HTERT RPE-1 (cell line): ENCODE data around the gene NFATC2.

Experiments
- in situ Hi-C: fragments of 300-500 bp; cut with MboI; formaldehyde crosslinking; loops from 4 replicates; pipeline ENCODE4 v1.14.3; 2020; ENCODE audit warnings: low sequenced_read_pairs

Gene NFATC2

DNA sequence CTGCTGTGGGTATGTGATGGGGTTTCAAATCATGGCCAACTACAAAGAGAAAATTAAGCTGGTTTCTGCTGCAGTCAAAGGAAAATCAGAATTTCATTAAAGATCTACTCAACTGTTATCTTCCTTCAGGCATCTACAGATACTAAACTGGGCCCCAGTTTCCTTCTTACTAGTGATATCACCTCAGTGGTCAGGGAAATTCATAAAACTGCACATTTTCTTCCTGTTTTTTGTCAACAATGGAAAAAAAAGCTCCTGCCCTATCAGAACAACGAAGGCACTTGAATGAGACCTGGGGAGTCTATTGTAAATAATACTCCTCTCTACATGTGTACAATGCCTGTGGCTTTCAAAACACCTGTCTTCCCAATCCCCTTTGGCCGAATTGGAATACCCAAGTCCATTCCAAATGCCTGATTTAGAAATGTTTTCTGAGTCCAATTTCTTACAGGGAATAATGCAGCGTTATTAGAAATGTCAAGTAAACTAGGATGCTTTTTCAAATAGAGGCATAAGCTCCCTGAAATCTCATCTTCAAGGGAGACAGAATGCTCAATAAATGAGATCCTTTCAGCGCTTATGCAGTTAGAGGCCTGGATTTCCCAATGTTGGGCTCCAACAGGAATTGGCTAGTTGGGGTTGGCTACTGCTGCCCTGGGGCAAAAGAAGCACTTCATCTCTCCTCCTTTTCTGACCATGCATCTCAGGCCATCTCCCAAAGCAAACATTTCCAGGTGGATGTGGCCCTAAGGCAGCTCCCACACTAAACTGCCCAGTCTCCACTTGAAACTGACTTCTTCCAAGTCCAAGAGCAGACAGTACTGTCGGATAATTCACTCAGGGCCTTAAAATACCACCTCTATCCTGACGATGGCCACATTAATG, 143.3 kb downstream of the NFATC2 start:
- in situ Hi-C loops = loop anchor here (25.0 kb wide), 1 partner anchor 188 kb away; no protein-coding TSS in a partner anchor

DNA sequence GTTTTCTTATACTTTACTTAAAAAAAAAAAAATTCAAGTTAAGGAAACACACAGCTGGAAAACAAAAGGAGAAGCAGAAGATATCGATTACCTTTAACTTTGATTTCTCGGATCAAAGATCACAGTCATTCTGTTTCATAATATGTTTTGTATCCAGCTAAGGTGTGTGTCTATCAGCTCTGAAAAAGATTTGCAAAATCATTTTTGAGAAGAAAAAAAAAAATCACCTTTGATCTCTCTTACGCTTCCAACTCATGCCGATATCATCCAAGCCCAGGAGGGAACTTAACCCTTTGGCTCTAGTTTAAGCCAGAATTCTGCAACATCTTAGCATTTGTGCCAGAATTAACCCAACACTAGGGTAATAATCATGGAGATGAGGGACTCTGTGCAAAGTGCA, 144.0 kb downstream of the NFATC2 start:
- in situ Hi-C loops = loop anchor here (25.0 kb wide), 1 partner anchor 189 kb away; no protein-coding TSS in a partner anchor

DNA sequence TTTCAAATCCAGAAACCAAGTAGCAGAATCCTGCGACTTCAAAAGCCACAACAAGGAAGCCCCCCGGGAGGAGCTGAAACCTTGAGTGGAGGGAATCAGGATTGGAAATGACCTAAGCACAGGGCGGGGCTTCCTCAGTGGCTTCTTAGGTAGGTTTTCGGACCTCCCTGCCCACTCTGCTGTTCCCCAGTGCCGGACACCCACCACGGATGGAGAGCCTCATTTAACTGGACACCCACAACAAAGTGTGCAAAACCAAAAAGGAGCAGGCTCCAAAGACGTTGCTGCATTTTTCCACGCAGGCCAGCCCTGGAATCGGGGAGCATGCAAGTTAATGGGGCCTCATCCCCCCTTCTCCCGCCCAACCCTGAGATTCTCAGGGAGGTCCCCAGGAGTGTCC, 144.4 kb downstream of the NFATC2 start:
- in situ Hi-C loops = loop anchor here (25.0 kb wide), 1 partner anchor 189 kb away; no protein-coding TSS in a partner anchor

DNA sequence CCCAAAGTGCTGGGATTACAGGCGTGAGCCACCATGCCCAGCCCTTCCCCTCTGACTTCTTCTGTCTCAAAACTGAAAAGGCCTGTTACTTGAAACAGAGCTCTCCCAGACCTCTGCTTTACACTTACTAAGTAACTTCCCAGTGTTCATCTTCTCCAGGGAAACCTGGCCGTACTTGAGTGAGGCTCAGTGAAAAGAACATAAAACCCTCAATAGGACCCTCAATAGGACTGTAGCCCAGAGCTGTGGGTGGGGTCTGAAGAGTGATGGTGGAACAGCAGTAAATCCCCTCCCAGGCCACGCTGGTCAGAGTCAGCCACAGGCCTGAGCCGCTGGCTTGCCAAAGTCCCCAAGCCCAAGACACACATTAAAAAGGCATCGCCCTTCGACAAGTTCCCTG, 145.4 kb downstream of the NFATC2 start:
- in situ Hi-C loops = loop anchor here (25.0 kb wide), 1 partner anchor 190 kb away; no protein-coding TSS in a partner anchor

DNA sequence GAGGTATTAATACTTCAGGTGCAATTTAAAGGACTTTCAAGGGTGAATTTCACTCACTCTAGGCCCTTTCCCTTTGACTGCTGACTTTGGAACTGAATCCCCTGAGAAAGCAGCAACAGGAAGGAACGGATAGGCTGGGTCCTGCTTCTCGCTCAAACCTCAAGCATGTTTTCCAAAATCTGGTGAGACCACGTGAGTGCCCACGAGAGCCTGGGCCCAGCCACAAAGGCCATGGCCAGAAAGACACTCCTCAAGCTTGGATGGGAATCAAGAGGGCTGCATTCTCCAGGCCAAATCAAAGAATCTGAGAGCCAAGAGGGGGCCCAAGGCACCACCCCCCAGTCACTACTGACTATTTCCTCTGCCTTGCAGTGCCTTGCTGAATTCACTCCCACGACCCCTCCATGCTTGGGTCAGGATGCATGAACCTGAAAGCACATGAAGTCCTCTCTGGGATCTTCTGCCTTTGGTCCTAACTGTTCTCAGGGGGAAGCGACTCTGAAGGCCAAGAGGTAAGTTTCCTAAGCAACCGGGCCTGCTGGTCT, 146.1 kb downstream of the NFATC2 start:
- in situ Hi-C loops = loop anchor here (25.0 kb wide), 1 partner anchor 191 kb away; no protein-coding TSS in a partner anchor

DNA sequence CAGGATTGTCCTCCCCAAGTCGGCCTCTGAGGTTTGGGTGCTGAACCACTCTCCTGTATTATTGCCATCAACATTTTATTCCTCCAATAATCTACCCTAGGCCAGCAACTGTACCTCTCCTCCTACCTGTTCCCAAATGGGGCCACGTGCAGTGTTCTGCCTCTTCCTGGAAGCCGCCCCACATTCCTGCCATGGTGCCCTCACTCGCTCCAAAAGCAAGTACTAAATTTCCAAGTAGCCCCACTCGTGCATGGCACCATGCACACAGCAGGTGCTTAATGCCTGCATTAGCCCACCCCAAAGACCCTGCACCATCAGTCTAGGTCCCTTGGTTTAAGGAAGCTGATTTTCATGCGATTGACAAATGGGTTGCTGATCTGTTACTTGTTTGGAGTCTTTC, 147.8 kb downstream of the NFATC2 start:
- in situ Hi-C loops = loop anchor here (25.0 kb wide), 1 partner anchor 193 kb away; no protein-coding TSS in a partner anchor

DNA sequence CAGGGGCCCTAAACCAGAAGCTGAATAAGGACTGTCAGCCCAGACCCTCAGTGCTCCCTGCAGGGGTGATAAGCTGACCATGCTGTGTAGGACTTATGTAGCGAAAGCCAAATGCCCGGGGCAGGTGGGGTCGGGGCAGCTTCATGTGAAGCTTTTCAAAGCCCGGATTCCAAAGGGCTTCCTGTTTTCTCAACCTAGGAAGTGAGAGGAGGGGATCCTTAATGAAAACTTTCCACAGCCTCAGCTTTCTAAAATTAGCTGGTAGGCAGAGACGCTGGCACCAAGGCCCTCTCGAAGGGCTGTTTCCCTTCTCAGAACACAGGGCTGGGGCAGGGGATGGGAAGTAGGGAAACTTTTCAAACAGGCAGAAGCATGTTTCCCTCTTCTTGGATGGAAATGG, 148.9 kb downstream of the NFATC2 start:
- in situ Hi-C loops = loop anchor here (25.0 kb wide), 1 partner anchor 194 kb away; no protein-coding TSS in a partner anchor

DNA sequence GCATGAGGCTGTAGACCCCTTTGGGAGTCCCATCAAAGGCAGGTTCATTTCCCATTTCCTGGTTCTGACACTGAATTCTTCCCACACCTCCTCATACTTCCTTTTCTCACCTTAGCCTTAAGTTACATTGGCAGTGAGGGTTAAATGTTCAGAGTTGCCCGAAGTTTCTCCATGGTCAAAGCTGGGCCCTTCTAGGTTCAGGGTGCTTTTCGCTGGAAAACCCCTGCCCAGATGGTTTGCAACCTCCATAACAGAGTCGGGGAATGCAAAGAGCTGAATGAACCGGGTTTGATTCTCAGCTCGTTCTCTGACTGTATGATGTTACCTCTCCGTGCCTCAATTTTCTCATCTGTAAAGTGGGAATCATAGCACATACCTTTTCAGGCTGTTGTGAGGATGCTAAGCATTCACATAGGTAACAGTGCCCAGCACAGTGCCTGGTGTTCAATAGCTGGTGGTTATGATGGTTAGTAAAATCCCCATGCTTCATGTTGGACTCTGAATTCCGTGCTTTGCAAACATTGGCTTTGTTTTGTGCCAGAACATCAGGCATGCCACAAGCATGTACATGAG, 149.8 kb downstream of the NFATC2 start:
- in situ Hi-C loops = loop anchor here (25.0 kb wide), 1 partner anchor 195 kb away; no protein-coding TSS in a partner anchor

DNA sequence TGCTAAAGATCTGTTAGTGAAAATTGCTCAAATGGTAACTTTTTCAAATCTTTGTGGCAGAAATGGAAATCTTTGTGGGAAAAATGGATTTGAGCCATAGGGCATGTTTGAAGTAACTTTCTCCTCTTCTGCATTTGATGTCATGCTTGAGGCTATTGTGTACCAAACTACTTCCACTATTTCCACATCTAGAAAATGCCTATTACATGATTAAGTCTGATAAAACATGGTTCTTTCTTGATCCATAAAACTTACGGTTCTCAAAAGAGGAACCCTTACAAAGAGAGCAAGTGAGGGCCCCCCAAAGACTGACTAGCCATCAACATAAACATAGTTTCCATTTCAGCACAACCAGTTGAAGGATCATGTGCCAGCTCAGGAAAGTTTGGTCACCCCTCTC, 150.6 kb downstream of the NFATC2 start:
- in situ Hi-C loops = loop anchor here (25.0 kb wide), 1 partner anchor 195 kb away; no protein-coding TSS in a partner anchor

DNA sequence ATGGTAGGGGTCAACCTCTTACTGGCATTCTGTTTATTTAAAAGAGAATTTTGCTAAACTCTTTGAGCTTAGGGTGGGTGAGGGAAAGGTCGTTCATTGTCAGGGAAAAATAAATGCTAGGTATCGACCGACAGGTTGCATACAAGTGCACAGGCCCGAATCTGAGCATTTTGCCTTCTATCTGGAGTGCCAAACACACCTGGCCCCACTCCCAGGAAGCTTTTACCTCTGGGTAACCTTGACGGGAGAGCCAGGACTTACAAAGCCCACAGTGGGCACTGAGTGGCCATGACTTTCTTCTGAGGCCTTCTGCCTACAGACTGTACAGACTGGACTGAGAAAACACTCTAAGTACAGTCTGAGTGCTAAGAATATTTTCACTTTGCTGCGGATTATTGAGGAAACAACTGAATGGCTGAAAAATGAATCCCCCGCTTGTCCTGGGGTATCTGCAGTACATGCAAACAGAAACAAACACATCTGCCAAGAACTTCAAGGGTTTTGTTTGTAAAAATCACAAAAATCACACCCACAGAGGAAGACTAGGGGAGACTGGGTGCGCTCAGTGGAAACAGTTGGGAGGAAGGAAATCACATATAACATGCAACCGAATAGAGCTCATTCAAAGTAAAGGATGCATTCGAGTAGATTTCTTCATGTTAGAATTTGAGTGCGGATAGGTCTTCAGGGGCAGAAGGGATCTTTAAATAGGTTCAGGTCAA, 152.8 kb downstream of the NFATC2 start:
- in situ Hi-C loops = loop anchor here (25.0 kb wide), 1 partner anchor 198 kb away; no protein-coding TSS in a partner anchor

DNA sequence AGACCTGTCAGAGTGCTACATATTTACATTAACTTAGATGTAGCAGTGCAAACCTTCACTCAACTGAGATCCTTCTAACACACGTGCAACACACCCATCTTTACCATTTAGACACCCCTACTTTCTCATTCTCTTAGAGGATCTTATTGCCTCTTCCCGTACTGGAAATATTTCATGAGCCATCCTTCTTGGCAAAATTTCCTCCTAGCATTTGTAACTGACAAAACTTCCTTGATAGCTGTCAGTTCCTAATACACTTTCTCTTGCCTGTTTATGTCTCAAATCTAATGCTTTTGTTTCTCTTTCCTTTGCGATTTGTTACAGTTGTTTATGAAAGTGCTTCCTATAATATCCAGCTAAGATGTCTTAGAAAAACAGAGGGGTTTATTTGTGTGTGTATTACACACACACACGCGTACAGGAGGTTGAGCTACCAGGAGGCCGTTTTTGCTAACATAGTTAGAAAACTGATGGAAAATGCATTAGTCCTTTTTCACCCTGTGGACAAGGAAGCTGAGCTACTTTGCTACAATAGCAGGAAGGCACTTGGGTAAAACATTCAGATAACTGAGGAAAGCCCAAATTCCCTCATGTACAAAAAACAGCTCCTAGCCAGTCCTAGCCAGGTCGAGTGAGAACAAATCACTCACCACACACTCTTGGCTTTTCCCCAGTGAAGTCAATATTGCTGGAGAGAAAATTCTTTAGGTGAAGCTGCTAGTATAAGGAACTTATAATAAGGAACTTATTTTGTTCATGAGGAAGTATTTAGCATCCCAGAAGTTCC, 153.6 kb downstream of the NFATC2 start:
- in situ Hi-C loops = loop anchor here (25.0 kb wide), 1 partner anchor 198 kb away; no protein-coding TSS in a partner anchor

DNA sequence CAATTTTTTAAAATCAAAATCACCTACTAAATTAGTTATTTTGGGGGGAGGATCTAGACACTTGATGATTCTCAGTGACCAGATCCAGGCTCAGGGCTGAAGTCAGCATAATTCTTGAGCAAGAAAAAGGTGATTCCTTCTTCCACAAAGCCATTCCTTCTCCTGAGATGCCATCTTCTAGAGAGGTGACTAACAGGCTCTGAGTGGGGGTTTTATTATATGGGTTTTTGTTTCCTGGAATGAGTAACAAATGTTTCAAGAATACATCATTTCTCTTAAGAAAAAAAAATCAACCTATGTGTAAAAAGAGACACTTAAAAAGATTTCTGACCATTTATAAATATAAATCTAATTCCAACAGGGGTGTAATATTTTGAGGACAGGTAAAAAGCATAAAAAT, 154.3 kb downstream of the NFATC2 start:
- in situ Hi-C loops = loop anchor here (25.0 kb wide), 1 partner anchor 199 kb away; no protein-coding TSS in a partner anchor

DNA sequence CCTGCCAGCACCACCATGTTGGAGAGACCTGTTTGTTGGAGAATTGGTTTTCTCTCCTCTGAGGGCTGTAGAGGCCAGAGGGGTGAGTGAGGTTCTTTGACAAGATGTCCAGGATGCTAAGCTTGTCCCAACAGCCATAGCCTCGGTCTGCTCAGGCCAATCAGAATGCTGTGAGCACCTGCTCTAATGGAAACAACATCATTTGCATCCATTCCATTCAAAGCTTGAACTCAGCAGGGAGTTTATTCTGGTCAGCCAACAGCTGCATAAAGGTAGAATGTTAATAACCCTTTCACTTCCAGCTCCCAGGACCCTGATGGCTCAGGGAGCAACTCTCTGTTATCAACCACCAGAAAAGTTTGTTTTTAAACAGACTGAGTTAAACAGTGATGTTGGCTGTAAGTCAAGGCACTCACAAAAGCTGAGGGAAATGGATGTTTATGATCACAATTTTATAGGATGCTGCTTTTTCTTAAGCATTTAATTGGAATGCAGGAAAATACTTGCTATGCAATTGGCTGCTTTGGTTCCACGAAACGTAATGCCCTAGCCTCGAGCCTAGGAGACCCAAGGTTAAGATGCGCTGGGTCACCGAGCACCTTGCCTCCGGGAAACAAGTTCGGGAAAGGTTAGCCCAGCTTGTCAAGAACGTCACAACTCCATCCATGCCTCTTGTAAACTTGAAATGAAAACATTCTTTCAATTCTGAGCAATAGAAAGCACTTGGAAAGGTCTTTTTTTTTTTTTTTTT, 155.2 kb downstream of the NFATC2 start:
- in situ Hi-C loops = loop anchor here (25.0 kb wide), 1 partner anchor 200 kb away; no protein-coding TSS in a partner anchor

DNA sequence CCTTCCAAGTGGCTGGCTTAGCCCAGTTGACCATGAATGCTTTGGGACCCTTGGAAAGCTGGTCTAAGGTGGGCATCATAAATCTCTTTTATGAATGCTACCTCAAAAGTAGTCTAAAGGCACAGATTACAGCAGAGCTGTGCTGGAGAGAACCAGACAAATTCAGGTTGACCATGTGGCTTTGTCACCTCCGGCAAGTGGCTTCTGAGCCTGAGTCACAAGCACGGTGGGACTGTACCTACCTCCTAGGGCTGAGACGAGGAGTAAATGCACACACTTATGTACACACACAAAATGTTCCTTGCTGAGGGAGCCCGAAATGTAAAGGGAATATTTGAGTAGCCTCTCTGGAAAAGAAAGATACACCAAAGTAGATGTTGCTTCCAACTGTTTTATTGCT, 155.9 kb downstream of the NFATC2 start:
- in situ Hi-C loops = loop anchor here (25.0 kb wide), 1 partner anchor 201 kb away; no protein-coding TSS in a partner anchor

DNA sequence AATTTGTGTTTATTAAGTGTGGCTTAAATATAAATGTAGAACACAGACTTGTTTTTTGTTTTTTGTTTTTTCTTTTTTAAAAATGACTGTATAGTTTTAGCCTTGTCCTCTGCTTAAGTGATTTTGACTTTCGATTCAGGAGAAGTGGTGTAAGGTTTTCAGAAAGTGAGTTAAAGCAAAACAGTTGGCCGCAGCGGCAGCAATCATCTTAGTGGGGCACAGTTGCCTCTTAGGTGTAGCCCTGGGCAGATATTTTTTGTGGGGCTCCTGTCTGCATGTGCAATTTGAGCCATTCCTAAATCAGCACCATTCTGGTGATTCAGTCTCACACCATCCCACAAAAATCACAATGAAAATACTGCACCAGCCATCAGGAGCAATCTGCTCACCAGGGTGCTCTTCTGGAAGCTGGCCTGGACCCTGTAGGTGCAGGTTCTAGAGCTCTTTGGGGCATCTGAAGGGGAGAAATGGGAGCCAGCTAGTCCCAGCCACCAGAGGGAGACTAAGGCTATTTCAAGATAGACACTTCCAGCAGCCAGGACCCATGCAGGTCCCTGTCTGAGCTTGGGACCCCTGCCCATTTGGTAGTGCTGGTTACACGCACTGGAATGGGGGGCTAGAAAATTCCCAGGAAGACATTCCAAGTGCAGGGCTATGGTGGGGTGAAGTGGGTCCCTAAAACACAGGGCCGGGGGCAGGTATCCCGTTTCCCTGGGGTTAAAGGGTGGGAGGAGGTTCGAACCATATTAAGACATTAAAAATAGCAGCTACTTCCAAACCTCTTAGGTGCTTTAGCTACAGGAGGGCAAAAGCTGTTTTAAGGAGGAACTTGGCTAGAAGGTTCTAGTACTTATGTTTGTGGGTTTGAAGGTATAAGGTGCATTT, 156.6 kb downstream of the NFATC2 start:
- in situ Hi-C loops = loop anchor here (25.0 kb wide), 1 partner anchor 201 kb away; no protein-coding TSS in a partner anchor

DNA sequence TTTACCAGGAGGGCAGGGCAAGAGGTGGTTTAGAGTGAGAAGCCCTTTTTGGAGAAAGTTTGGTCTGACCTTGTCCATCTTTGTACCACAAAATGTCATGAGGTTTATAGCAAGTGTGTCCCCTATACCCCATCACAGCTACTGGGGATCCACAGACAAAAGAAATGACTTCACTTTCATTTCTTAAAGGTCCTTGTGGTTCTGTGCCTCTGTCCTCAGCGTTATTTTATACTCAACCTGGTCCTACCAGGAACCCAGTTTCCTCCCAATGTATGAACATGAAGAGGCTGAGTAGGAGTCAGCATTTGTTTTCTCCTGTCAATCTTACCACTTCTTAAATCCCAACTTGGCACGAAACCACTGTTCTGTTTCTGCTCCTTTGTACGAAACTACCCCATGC, 157.6 kb downstream of the NFATC2 start:
- in situ Hi-C loops = loop anchor here (25.0 kb wide), 1 partner anchor 202 kb away; no protein-coding TSS in a partner anchor

DNA sequence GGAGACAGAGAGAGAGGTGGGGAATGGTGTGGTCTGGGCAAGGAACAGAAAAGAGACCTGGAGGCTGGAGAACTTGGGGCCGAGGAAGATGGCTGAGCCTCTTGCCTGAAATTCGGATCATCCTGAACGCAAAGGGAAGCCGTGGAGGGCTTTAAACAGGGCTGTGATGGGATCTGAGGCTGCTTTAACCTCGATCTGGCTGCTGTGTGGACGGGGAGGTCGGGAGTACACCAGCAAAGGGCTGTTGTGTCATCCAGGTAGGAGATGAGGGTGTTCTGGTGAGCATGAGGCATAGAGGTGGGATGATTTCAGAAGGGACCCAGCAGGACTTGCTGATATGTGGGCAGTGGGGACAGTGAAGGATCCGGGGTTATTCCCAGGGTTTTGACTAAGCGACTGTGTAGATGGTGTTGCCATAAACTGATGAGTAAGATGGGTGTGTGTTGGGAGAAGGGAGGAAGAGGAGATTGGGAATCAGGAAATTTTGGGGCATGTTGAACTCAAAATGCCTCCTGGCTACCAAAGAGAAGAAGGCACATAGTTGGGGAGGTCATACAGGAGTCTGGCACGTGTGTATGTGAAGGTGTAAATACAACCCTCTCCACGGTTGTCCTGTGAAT, 158.5 kb downstream of the NFATC2 start:
- in situ Hi-C loops = loop anchor here (25.0 kb wide), 1 partner anchor 203 kb away; no protein-coding TSS in a partner anchor
